ENCODE results near the gene MGAM2. TPM values are rescaled to one million over a fixed set of nuclear protein-coding genes. Genes with fewer than 3 reads are reported as not detected.

The MGAM2 gene
- total RNA-seq, 3 donors from 2014 or later (not counting 1 experiment from before 2014, with no cell fraction given), result 0.73 to 1.9 (median 1.1) TPM

- Histone ChIP-seq H3K36me3 (ENCODE audit: control insufficient read depth, insufficient read depth, low read length) (no peaks in the 10 kb centered on the region), H3K27me3 (ENCODE audit: control insufficient read depth, insufficient read depth, low read length) (no peaks in the 10 kb centered on the region), H3K4me3 (ENCODE audit: low read length) (no peak overlapping the region), H3K4me1 (ENCODE audit: control insufficient read depth, insufficient read depth, low read length) (no peaks in the 10 kb centered on the region), H3K9me3 (ENCODE audit: control insufficient read depth, insufficient read depth, low read length) (no peaks in the 10 kb centered on the region), H3K27ac (ENCODE audit: low read length) (no peak overlapping the region)
- 92% methylated on average over 4 of the region's 4 CpGs for WGBS (ENCODE audit: insufficient coverage)
- H3K4me1 Mint-ChIP-seq, result no peaks in the 10 kb centered on the region
- H3K4me3 Mint-ChIP-seq, result no peak overlapping the region
- ATAC-seq (no peak), DNase-seq (no peak)
- H3K9me3 Mint-ChIP-seq, result no peaks in the 10 kb centered on the region
- no peak for TF ChIP-seq CTCF (IDR thresholded peaks at IDR 0.05)
- H3K27me3 Mint-ChIP-seq (ENCODE audit: low read depth in 2 of 2), result peaks cover 15 to 16% of the 10 kb centered on the region in 2 donors
- no peak overlapping the region for H3K27ac Mint-ChIP-seq
- intact Hi-C loops (cut with micrococcal nuclease), result no loop called here
- no peaks in the 10 kb centered on the region for H3K36me3 Mint-ChIP-seq
Measured at GRCh38 chr7:142194201-142194600, 82.7 kb downstream of the MGAM2 start.

- no peak for TF ChIP-seq CTCF (IDR thresholded peaks at IDR 0.05)
- no peaks in the 10 kb centered on the region for H3K4me1 Mint-ChIP-seq
- H3K27ac Mint-ChIP-seq, result no peak overlapping the region
- no peaks in the 10 kb centered on the region for H3K9me3 Mint-ChIP-seq
- H3K27me3 Mint-ChIP-seq (ENCODE audit: low read depth in 2 of 2), result peaks cover 15 to 16% of the 10 kb centered on the region in 2 donors
- H3K27me3 ChIP-seq (ENCODE audit: control insufficient read depth, insufficient read depth, low read length), result no peaks in the 10 kb centered on the region
- intact Hi-C loops (cut with micrococcal nuclease), result no loop called here
- no peaks in the 10 kb centered on the region for H3K9me3 ChIP-seq (ENCODE audit: control insufficient read depth, insufficient read depth, low read length)
- no peaks in the 10 kb centered on the region for H3K36me3 Mint-ChIP-seq
- H3K27ac ChIP-seq (ENCODE audit: low read length), result no peak overlapping the region
- H3K4me3 ChIP-seq (ENCODE audit: low read length), result no peak overlapping the region
- no peaks in the 10 kb centered on the region for H3K4me1 ChIP-seq (ENCODE audit: control insufficient read depth, insufficient read depth, low read length)
- no peak for ATAC-seq
- no peak overlapping the region for H3K4me3 Mint-ChIP-seq
- DNase-seq, result no peak
- no peaks in the 10 kb centered on the region for H3K36me3 ChIP-seq (ENCODE audit: control insufficient read depth, insufficient read depth, low read length)
- WGBS (ENCODE audit: insufficient coverage), result 85% methylated on average over 7 of the region's 9 CpGs
Measured at GRCh38 chr7:142196066-142196840, 84.7 kb downstream of the MGAM2 start.

- Mint-ChIP-seq H3K36me3 (no peaks in the 10 kb centered on the region), H3K9me3 (no peaks in the 10 kb centered on the region), H3K4me1 (no peaks in the 10 kb centered on the region), H3K27ac (no peak overlapping the region), H3K4me3 (no peak overlapping the region), H3K27me3 (ENCODE audit: low read depth in 2 of 2) (peaks cover 3 to 18% of the 10 kb centered on the region in 2 donors)
- no peak for DNase-seq
- no peaks in the 10 kb centered on the region for H3K27me3 ChIP-seq (ENCODE audit: control insufficient read depth, insufficient read depth, low read length)
- intact Hi-C loops (cut with micrococcal nuclease), result no loop called here
- no peak overlapping the region for H3K27ac ChIP-seq (ENCODE audit: low read length)
- WGBS (ENCODE audit: insufficient coverage), result no CpG with 5 or more reads among the region's 1 CpG
- H3K4me3 ChIP-seq (ENCODE audit: low read length), result no peak overlapping the region
- ATAC-seq, result no peak
- H3K9me3 ChIP-seq (ENCODE audit: control insufficient read depth, insufficient read depth, low read length), result no peaks in the 10 kb centered on the region
- no peaks in the 10 kb centered on the region for H3K36me3 ChIP-seq (ENCODE audit: control insufficient read depth, insufficient read depth, low read length)
- no peak for TF ChIP-seq CTCF (IDR thresholded peaks at IDR 0.05)
- no peaks in the 10 kb centered on the region for H3K4me1 ChIP-seq (ENCODE audit: control insufficient read depth, insufficient read depth, low read length)
Measured at GRCh38 chr7:142200206-142200605, 88.7 kb downstream of the MGAM2 start.
